Ovary (tissue), 3 donors: ENCODE results near the gene SCGB1D4.

Experiments
- CTCF ChIP-seq, 3 donors: fragments of 450-650 bp in 2 of 3; fragments of 200-600 bp in 1 of 3; IDR thresholded peaks; one replicate each; pipeline versions ENCODE4 v1.5.1 to v1.8.0; 2016 to 2022; ENCODE audit warnings: antibody characterized with exemption in 3 of 3, mild to moderate bottlenecking in 1 of 3
- EP300 ChIP-seq: sonication (generic); formaldehyde crosslinking; IDR thresholded peaks from one replicate; pipeline ENCODE4 v1.6.1; 2017; ENCODE audit warnings: antibody characterized with exemption
- POLR2A ChIP-seq: fragments of 450-650 bp; IDR thresholded peaks from one replicate; pipeline ENCODE4 v1.6.1; 2017; ENCODE audit warnings: antibody characterized with exemption, mild to moderate bottlenecking, moderate library complexity
- donor health status: DM: no; HTN: no; CAD: no.

DNA sequence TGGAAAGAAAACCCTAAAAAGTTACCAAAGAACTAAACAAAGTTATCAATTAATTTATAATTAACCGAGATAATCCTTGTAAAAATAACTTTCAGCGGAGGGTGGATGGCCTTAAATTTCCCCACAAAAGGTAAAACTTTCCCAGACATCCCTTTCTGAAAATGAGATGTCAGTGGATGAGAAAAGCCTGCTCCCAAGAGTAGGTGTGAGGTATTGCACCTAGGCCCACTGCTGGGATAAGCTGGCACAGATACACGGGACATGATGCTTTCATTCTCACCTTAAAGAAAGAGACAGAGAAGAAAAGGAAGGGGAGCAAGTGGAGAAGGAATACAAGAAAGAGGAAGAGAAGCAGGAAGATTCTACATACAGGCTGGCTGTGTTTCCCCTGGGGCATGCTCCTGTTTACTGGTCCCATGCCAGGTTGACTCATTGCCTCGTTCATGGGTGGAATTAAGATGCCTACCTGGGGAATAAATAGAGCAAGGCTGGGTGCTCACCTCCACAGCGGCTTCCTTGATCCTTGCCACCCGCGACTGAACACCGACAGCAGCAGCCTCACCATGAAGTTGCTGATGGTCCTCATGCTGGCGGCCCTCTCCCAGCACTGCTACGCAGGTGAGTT lies 29.1 kb downstream of the SCGB1D4 start, which contains the start of gene SCGB2A2:
- TF ChIP-seq POLR2A (no peak), CTCF (IDR thresholded peaks at IDR 0.05) (no peak), EP300 (no peak)
